Renal pelvis (tissue), 4 donors: ENCODE data around the gene IFT172. TPM values are rescaled to one million over a fixed set of nuclear protein-coding genes. Genes with fewer than 3 reads are reported as not detected.

Source experiments
- DNase-seq: peaks from one replicate; pipeline ENCODE4 v3.0.0-alpha.2; 2013
- polyA plus RNA-seq, 3 donors: library from polyadenylated mRNA; unstranded; fragments of 120-200 nt; gene quantifications; one replicate each; pipeline ENCODE4 v1.2.1, GENCODE V29; 2013; ENCODE audit not compliant: insufficient read length in 3 of 3

The IFT172 gene
- polyA plus RNA-seq, 3 donors, result 41.0 to 76.4 (median 66.0) TPM

DNA sequence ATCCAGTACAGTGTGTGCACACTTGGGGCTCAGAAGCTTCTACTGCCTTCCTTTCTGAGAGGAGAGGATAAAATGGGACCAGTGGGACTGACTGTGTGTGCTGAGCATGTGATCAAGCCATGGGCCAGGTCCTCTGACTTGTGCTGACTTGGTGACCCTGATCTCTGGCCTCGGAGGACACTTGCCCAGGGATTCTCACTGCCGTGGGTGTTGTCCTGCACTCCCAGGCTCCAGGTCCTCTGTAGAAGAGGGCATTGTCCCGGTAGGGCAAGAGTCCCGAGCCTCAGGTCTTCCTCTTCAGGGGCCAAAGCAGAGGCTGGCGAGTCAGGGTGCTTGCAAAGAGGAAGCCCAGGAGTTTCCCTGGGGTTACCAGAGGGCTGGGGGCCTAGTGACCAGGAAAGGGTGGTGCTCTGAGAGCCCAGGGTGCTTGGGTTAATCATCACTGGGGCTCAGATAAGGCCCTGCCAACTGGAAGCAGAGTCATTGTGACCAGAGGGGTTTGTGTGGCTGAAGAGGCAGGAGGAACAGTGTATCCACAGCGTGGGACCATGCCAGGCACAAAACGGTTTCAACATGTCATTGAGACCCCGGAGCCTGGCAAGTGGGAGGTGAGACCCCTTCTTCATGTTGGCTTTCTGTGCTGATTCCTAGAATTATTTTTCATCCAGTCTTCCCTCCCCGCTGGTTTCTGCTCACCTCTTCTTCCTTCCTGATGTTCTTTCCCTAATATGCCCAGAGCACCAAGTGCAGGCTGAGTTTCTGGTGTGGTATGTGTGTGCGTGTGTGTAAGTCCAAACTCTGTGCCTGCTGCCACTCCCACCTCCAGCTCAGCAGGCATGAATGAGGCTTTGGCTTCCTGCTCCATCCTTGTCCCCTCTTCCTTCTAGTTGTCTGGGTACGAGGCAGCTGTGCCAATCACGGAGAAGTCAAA lies 7.1 kb upstream of the IFT172 start, which contains the start of gene GCKR:
TSS of gene GCKR (plus strand) at position 483 of the 931 bp plus-strand sequence. CDS start at position 549, 66 bp downstream.
- no peak for DNase-seq

DNA sequence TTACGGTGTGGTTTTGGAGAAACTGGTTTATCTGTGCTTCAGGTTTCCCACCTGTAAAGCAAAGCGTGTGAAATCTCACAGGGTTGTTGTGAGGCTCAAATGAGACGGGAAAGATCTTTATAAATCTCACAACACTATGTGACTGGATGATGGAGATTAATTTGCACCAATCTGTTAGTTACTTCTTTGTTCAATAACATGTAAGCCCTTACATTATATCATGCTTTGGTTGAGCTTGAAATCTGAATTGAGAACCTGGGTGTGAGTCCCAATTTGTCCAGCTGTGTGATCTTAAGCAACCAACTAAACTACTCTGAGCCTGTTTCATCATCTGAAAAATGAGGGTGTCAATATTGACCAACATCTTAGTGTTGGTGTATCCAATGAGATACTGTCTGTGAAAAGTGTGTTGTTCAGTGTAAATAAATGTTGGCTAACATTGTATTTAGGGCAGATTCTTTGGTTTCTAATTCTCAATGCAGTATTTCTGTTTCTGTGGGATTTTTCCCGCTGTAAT lies 6.4 kb upstream of the IFT172 start:
- DNase-seq, result no peak

DNA sequence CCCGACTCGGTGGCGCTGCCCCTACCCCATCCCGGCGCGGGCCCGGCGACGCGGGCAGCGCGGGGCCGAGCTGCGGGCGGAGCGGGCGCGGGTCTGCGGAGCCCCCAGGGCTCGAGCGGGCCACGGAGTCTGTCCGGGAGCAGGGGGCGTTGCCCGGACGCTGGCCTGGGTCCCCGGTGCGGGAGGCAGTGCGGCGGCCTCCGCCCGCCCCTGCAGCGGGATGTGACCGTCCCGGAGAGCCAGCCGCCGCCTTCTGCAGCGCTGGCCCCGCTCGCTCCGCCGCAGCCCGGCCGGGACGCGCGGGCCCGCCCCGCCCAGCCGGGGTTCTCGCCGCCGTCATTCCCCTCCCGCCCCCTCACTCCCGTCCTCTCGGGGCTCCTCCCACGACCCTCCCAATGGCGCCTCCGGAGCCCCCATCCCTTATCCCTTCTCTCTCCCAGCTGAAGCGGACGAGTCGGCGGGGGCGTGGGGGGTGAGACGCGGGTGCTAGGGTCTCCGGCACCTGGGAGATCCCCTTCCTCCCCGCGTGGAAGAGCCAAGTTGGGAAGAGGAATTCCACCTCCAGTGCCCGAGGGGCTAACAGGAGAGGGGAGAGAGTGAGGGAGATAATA lies 5.5 kb upstream of the IFT172 start, which contains the start of gene FNDC4:
TSS of gene FNDC4 (minus strand) at position 257 of the 611 bp plus-strand sequence. CDS start 521 bp downstream, outside the sequence.
- no peak for DNase-seq

DNA sequence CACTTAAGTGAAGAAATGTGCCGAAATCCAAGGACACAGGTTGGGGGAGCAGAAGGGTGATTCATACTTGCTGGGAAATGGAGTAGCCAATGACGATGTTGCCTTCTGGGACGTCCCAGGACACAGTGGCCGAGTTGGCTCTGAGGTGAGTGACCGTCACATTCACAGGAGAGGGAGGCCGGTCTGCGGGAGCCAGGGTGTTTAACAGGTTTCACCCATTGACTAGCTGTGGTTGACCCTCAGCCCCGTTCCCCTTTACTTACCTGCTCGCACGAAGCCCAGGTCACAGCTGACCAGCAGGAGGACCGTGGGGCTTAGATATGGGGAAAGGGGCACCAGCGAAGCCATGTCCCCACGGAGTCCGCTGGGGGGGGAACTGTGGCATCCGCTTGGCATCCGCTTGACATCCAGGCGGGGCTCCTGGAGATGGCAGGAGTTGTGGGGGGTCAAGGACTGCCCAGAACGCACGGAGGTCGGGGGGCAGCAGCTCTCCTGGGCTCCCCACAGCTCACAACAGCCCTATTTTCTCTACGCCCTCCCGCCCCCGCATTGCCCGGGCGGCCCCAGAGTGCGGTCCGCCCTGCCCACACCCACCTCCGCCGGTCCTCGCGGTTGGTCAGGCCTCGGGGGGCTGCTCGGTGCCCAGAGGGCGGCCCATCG lies 4.9 kb upstream of the IFT172 start:
- DNase-seq, result no peak

DNA sequence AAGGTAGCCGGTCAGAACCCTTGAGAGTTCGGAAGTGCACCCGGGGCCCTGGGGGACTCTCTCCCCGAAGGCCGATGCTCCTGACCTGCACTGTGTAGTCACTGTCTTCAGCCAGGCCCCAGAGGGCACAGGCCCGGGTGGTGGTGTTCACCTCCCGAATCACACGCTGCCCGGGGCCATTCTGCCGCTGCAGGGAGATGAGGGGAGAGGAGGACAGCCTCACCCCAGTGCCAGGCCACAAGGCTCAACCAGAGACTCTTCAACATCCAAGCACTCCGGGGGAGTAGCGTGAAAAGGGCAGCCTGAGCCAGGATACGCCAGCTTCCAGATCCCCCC lies 4.4 kb upstream of the IFT172 start:
- DNase-seq, result no peak

DNA sequence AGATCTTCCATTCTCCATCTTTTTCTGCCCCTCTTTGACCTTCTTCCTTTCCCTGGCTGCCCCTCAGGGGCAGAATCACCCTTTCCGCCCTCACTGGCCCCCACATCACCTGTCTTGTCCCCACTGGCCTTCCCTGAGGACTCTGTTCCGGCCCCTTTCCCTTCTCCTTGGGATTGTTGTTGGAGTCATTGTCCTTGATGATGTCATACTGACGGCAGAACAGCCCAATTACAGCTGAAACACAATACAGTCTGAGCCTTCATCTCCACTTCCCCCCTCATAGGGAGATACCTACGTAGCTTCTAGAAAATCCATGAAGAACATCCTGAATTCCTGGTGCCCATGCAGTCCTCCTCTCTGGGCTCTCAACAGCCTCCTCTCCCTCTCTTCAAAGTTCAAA lies 3.0 kb upstream of the IFT172 start:
- DNase-seq, result no peak

DNA sequence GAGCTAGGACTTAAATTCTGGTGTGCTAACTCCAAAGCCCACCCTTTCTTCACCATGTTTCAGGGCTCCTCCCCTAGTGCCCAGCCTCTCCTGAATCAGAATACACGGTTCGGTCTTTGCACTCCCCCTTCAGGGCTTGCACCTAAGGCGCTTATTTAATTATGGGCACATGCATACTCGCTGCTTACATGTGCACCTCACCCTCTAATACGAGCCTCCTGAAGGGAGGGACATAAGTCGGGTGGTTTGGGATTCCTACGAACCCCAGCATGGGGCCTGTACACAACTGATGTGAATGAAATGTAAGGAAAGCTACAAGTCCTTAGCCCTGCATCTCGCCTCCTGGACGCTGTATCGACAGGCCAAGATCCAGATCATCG lies 435 bp downstream of the IFT172 start:
- DNase-seq, result no peak

DNA sequence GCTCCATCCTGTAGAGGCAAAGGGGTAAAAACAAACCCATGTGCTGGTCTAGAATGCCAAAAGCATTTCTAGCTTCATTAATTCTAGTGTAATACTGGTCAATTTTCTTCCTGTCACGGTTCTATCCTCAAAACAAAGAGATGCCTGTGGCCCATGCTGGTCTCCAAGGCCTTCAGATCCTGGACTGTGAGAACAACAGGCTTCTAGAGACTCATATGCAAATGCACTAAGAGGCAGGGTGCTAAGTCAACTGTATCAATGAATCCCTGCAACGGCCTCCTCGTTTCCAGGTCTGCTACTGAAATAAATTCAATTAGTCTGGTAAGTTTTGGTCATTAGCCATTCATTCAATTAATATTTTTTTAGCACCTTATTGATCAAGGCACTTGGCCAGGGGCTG lies 4.0 kb downstream of the IFT172 start:
- no peak for DNase-seq

DNA sequence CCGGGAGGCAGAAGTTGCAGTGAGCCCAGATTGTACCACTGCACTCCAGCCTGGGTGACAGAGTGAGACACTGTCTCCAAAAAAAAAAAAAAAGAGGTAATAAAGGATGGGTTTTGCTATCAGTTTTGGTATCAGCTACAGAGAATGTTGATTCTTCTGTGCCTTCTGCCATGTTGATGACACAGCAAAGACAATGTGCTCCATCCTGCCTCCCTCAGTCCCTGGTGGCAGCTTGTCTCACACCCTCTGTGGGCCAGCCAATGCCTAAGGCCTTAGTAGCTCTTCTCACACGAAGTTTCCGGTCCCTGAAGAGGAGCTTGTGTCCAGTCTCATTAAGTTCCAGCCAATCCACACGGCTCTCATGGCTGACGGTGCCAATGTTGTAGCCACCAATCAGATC lies 17.6 kb downstream of the IFT172 start:
- DNase-seq, result no peak

DNA sequence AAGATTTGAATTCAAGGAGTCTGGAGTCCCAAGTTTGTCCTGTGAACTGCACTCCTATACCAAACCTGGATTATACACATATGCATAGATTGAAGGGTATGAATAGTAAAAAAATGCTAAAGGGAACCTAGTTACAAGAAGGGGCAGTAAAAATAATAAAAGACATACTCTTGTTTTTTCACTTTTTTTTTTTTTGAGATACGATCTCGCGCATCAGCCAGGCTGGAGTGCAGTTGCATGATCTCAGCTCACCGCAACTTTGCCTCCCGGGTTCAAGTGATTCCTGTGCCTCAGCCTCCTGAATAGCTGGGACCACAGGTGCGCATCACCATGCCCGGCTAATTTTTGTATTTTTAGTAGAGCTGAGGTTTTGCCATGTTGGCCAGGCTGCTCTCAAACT lies 25.1 kb downstream of the IFT172 start:
- DNase-seq, result no peak

DNA sequence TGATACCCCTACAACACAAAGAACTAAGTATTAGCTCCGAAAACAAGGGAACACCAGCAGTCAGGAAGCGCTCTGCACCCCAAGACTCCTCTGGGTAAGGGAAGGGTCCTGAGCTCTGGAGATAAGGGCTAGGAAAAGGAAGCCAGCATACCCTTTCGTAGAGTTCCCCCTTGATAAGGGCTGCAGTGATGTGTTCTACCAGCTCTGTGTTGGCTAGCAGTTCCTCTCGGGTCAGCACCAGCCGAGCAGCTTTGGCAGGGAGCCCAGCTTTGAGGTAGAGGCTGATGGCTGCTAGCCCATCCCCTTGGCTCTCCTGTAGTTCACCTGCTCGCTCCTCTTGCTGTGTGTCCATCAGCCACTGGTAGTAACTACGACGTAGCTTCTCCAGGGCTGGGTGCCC lies 28.4 kb downstream of the IFT172 start:
- DNase-seq, result no peak

DNA sequence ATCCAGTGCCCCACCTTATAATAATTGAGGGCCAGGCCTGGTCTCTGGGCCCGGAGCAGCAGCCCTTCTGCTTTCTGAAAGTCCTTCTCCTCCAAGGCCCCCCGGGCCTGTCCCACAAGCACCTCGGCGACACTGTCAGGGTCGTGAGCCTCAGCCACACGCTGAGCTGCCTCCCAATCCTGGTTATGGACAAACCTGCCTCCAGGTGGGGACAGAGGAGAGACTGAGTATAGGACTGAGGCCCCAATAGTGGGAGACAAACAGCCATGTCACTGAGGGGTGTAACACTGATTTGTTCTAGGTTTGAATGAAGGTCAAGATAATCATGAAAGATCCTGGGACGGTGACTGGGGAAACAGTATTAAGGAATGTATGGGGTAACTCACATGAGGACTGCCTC lies 35.6 kb downstream of the IFT172 start:
- DNase-seq, result no peak

DNA sequence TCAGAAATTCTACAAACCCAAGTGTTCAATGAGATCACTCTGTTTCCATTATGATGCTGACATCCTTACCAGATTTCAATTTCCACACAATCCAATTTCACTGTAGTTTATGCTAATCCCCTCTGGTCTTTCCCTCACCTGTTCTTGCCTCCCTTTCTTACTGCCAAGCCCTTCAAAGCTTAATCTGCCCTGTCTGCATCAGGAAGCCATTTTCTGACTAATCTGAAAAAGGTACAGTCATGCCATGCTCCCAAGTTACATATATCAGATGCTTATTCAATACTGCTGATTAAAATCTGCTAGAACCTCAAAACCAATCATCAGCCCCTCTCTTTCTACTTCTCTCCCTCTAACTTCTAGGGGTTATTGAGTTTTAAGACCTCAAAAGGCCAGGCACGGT lies 38.4 kb downstream of the IFT172 start:
- DNase-seq, result no peak

DNA sequence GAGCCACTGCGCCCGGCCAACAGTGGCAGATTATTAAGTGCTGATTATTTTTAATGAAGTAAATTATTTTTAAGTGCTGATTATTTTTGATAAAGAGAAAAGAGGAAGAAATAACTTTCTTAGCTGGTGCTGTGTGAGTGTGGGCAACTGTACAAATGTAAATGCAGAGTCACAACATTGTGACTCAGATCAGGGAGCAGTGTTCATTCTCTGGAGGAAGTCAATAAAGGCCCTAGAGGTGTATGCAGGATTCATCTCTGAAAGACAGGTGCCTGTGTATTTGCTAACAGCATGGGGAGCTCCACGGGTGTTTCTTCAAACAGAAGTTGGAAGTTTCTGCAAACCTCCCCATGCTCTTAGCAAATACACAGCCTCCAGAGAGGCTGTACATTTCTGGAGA lies 41.2 kb downstream of the IFT172 start:
- DNase-seq, result no peak

DNA sequence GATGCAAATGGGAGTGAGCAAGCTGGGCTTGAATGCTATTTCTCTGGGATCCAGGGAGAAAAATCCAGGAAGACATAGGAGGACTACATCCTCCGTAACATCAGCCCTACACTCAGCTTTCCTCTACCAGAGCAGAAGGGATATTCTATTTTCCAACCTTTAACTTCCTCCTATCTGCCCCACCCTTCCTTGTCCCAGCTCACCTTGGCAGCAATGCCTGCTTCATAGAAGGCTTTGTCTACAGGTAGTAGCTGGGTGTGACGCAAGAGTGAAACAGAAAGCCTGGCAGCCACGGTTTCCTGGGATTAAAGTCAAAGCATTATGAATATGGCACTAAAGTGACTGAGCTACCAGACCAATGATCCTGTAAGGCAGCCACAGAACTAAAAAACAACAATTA lies 43.5 kb downstream of the IFT172 start:
- DNase-seq, result no peak

DNA sequence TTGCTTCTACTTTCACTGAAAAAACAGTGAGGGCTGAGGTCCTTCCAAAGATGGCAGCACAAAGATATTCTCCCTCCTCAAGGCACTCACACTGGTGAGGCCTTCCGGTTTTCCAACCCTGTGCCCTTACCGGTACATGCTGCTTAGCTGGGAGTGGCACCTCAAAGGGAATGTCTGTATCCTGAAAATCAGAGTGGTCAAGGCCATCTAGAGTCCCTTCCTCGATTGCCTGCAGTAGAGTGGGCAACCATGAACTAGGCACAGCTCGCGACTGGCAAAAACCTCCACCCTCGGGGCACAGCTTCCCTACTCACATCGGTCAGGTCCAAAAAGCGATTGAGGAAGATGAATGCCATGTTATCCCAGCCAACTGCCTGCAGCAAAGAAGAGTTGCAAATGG lies 43.9 kb downstream of the IFT172 start:
- no peak for DNase-seq

DNA sequence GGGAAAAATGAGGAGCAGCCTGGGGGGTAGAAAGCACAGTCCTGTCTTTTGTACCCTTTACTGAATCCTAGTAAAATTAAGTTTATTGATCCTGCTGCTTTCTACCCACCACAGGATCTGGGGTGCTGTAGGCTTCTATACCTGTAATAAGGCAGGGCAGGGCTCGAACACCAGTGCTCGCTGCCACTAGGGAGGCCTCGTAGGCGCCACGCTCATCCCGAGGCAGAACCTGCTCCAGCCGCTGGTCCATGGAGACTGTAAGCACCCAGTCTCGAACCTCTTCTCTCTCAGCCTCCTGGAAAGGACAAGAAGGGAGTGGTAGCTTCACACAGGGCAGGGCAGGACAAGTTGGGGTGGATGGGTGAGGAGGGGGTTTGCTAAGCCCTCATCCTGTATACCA lies 44.4 kb downstream of the IFT172 start:
- no peak for DNase-seq

DNA sequence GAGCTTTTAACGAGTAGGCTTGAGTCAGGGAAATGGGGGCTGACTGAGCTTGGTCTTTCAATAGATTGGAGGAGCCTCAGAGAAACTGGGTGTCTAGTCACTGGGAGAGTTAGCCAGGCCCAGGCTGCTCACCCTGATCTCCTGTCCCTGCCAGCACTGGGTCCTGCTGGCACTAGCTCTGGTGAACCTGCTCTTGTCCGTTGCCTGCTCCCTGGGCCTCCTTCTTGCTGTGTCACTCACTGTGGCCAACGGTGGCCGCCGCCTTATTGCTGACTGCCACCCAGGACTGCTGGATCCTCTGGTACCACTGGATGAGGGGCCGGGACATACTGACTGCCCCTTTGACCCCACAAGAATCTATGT lies 46.6 kb downstream of the IFT172 start:
- no peak for DNase-seq

DNA sequence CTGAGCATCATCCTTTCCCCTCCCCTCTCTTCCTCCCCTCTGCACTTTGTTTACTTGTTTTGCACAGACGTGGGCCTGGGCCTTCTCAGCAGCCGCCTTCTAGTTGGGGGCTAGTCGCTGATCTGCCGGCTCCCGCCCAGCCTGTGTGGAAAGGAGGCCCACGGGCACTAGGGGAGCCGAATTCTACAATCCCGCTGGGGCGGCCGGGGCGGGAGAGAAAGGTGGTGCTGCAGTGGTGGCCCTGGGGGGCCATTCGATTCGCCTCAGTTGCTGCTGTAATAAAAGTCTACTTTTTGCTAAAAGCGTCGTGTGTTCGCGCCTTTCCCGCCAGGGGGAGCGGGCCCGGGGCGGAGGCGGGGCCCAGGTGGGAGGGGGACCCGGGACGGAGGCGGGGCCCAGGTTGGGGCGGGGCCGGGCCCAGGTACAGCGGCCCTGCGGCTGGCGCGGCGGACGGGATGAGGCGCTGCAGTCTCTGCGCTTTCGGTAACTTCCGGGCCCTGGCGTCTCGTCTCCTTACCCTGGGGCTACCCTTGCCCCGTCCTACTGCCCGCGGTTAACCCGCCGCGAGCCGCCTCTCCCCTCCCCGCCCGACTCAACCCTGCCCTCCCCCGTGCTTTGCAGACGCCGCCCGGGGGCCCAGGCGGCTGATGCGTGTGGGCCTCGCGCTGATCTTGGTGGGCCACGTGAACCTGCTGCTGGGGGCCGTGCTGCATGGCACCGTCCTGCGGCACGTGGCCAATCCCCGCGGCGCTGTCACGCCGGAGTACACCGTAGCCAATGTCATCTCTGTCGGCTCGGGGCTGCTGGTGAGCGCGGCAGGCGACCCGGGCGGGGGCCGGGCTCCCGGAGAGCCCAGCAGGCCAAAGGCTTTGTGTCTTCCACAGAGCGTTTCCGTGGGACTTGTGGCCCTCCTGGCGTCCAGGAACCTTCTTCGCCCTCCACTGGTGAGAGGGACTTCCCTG lies 47.3 kb downstream of the IFT172 start, which contains the start of gene KRTCAP3:
TSS of gene KRTCAP3 (plus strand) at position 424 of the 962 bp plus-strand sequence. CDS start at position 456, 32 bp downstream.
- DNase-seq, result peak; percentile 53

DNA sequence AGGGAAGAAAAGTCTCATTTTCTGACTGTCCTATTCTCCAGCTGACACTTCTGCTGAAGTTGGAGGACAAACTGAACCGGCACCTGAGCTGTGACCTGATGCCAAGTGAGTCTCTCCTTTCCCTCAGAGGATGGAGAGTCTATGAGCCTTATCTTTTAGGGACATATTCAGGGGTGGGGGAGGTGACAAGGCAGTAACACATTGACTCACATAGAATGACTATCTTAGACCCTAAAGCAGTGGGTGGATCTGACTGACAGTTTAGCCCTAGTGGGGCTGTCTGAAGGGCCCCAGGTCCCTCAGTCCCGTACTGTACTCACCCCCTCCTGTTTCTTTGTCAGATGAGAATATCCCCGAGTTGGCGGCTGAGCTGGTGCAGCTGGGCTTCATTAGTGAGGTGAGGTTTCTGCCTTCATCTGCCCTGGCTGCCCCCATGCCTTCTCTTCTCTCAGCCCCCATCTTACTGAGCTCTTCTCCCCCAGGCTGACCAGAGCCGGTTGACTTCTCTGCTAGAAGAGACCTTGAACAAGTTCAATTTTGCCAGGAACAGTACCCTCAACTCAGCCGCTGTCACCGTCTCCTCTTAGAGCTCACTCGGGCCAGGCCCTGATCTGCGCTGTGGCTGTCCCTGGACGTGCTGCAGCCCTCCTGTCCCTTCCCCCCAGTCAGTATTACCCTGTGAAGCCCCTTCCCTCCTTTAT lies 48.2 kb downstream of the IFT172 start:
- no peak for DNase-seq

DNA sequence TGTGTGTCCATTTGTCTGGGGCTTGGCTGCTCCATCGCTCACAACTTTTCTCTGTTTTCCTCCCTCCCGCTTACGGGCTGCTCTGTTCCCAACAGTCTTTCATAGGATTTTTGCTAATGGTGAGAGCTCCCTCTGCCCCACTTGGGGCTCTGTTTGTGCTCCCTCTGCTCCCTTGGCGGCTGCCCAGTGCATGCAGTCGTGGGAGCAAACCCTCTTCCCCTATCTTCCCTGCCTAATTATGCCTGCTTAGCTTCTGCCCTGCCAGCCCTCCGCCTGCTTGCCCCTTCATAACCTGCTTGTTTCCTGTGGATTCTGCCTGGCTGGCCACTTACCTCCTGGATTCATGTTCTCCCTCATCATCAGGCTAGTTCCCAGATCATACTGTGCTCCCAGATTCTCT lies 53.9 kb downstream of the IFT172 start:
- DNase-seq, result no peak
